HEK293 (cell line): ENCODE data around the gene ACAP2.

ENCODE experiments used
- CTCF ChIA-PET: fragments of 350-600 bp; formaldehyde crosslinking; extraction: SDS; loops from one replicate; lab custom pipeline; 2021; ENCODE audit warnings: antibody characterized with exemption; lab: Yijun Ruan, JAX
- POLR2A ChIA-PET: fragments of 300-600 bp; formaldehyde crosslinking; extraction: SDS; loops from one replicate; lab custom pipeline; 2020; ENCODE audit warnings: antibody characterized with exemption, inconsistent platforms; lab: Yijun Ruan, JAX
- H3K27ac ChIP-seq: fragments of 200-500 bp; sonication (Bioruptor generic); 2 replicates; pipeline ENCODE4 v1.5.1; 2014; ENCODE audit warnings: low read depth, low read length, control low read depth, inconsistent platforms; ENCODE audit errors: extremely low read depth
- H3K36me3 ChIP-seq, 2 experiments: fragments of 200-500 bp in 1 of 2; sonication (Bioruptor generic) in 1 of 2; 1 replicate in 1 of 2; 2 replicates in 1 of 2; pipeline ENCODE4 v1.5.1; 2014 to 2017; ENCODE audit warnings: inconsistent platforms in 2 of 2, low read length in 2 of 2; ENCODE audit not compliant: control insufficient read depth in 2 of 2, insufficient read depth in 1 of 2
- H3K4me1 ChIP-seq: fragments of 200-500 bp; sonication (Bioruptor generic); 2 replicates; pipeline ENCODE4 v1.5.1; 2014; ENCODE audit warnings: mild to moderate bottlenecking, low read length, inconsistent platforms; ENCODE audit not compliant: control insufficient read depth, insufficient read depth
- H3K4me3 ChIP-seq: 2 replicates; pipeline ENCODE4 v1.5.1; 2011; ENCODE audit warnings: low read depth, mild to moderate bottlenecking, control low read depth, low read length, moderate library complexity
- H3K9me3 ChIP-seq: fragments of 200-500 bp; sonication (Bioruptor generic); 2 replicates; pipeline ENCODE4 v1.5.1; 2014; ENCODE audit warnings: low read depth, low read length, inconsistent platforms; ENCODE audit not compliant: control insufficient read depth, insufficient read depth
- BCL11A ChIP-seq: fragments of 450-650 bp; formaldehyde crosslinking; IDR thresholded peaks from 2 replicates; pipeline ENCODE4 v1.5.1; 2016; ENCODE audit warnings: low read depth, missing biosample characterization, missing genetic modification characterization
- FEZF1 ChIP-seq: fragments of 450-650 bp; formaldehyde crosslinking; IDR thresholded peaks from 2 replicates; pipeline ENCODE4 v1.5.1; 2016; ENCODE audit warnings: missing biosample characterization, missing genetic modification characterization
- GFI1B ChIP-seq: fragments of 450-650 bp; formaldehyde crosslinking; IDR thresholded peaks from 2 replicates; pipeline ENCODE4 v1.5.1; 2016; ENCODE audit warnings: missing biosample characterization, missing genetic modification characterization
- GLIS1 ChIP-seq: fragments of 450-650 bp; formaldehyde crosslinking; IDR thresholded peaks from 2 replicates; pipeline ENCODE4 v1.5.1; 2016; ENCODE audit warnings: missing biosample characterization, missing genetic modification characterization
- IKZF3 ChIP-seq: fragments of 450-650 bp; IDR thresholded peaks from 2 replicates; pipeline ENCODE4 v1.5.0; 2018; ENCODE audit warnings: missing biosample characterization, mild to moderate bottlenecking, missing genetic modification characterization, moderate library complexity
- KLF10 ChIP-seq: fragments of 450-650 bp; IDR thresholded peaks from 2 replicates; pipeline ENCODE4 v1.5.1; 2018; ENCODE audit warnings: missing biosample characterization, mild to moderate bottlenecking, missing genetic modification characterization
- OSR2 ChIP-seq: fragments of 450-650 bp; formaldehyde crosslinking; IDR thresholded peaks from 2 replicates; pipeline ENCODE4 v1.5.1; 2016; ENCODE audit warnings: missing biosample characterization, missing genetic modification characterization
- SP3 ChIP-seq: fragments of 450-650 bp; formaldehyde crosslinking; IDR thresholded peaks from 2 replicates; pipeline ENCODE4 v1.5.1; 2016; ENCODE audit warnings: missing biosample characterization, missing genetic modification characterization
- ZBTB6 ChIP-seq: fragments of 450-650 bp; formaldehyde crosslinking; IDR thresholded peaks from 2 replicates; pipeline ENCODE4 v1.5.1; 2017; ENCODE audit warnings: missing biosample characterization, missing genetic modification characterization
- ZNF121 ChIP-seq: fragments of 450-650 bp; formaldehyde crosslinking; IDR thresholded peaks from 2 replicates; pipeline ENCODE4 v1.5.1; 2016; ENCODE audit warnings: missing biosample characterization, missing genetic modification characterization
- ZNF140 ChIP-seq: fragments of 450-650 bp; formaldehyde crosslinking; IDR thresholded peaks from 2 replicates; pipeline ENCODE4 v1.5.1; 2016; ENCODE audit warnings: missing biosample characterization, missing genetic modification characterization
- ZNF16 ChIP-seq: fragments of 450-650 bp; formaldehyde crosslinking; IDR thresholded peaks from 2 replicates; pipeline ENCODE4 v1.5.1; 2016; ENCODE audit warnings: low read depth, missing biosample characterization, missing genetic modification characterization
- ZNF398 ChIP-seq: fragments of 450-650 bp; formaldehyde crosslinking; IDR thresholded peaks from 2 replicates; pipeline ENCODE4 v1.5.1; 2017; ENCODE audit warnings: missing biosample characterization, missing genetic modification characterization
- ZNF488 ChIP-seq: fragments of 450-650 bp; formaldehyde crosslinking; IDR thresholded peaks from 2 replicates; pipeline ENCODE4 v1.5.1; 2016; ENCODE audit warnings: missing biosample characterization, missing genetic modification characterization
- ZNF521 ChIP-seq: fragments of 450-650 bp; formaldehyde crosslinking; IDR thresholded peaks from 2 replicates; pipeline ENCODE4 v1.5.1; 2017; ENCODE audit warnings: missing biosample characterization, mild to moderate bottlenecking, missing genetic modification characterization
- ZNF529 ChIP-seq: fragments of 450-650 bp; formaldehyde crosslinking; IDR thresholded peaks from 2 replicates; pipeline ENCODE4 v1.5.1; 2017; ENCODE audit warnings: missing genetic modification characterization, missing biosample characterization; ENCODE audit not compliant: insufficient replicate concordance
- ZNF544 ChIP-seq: fragments of 450-650 bp; formaldehyde crosslinking; IDR thresholded peaks from 2 replicates; pipeline ENCODE4 v1.5.0; 2017; ENCODE audit warnings: missing biosample characterization, missing genetic modification characterization
- ZNF555 ChIP-seq: fragments of 450-650 bp; formaldehyde crosslinking; conservative IDR thresholded peaks from 2 replicates; pipeline ENCODE4 v1.5.1; 2017; ENCODE audit warnings: missing biosample characterization, mild to moderate bottlenecking, missing genetic modification characterization, inconsistent platforms
- ZNF561 ChIP-seq: fragments of 450-650 bp; IDR thresholded peaks from 2 replicates; pipeline ENCODE4 v1.5.1; 2018; ENCODE audit warnings: missing biosample characterization, missing genetic modification characterization, borderline replicate concordance
- ZNF596 ChIP-seq: fragments of 450-650 bp; IDR thresholded peaks from 2 replicates; pipeline ENCODE4 v1.5.0; 2018; ENCODE audit warnings: missing biosample characterization, mild to moderate bottlenecking, missing genetic modification characterization, moderate library complexity
- ZNF600 ChIP-seq: fragments of 450-650 bp; formaldehyde crosslinking; IDR thresholded peaks from 2 replicates; pipeline ENCODE4 v1.5.1; 2016; ENCODE audit warnings: missing biosample characterization, missing genetic modification characterization
- ZNF658 ChIP-seq: fragments of 450-650 bp; formaldehyde crosslinking; IDR thresholded peaks from 2 replicates; pipeline ENCODE4; 2016; ENCODE audit warnings: missing biosample characterization, missing genetic modification characterization
- ZNF692 ChIP-seq: fragments of 450-650 bp; formaldehyde crosslinking; IDR thresholded peaks from 2 replicates; pipeline ENCODE4 v1.5.1; 2016; ENCODE audit warnings: missing biosample characterization, missing genetic modification characterization
- ZNF776 ChIP-seq: fragments of 450-650 bp; formaldehyde crosslinking; IDR thresholded peaks from 2 replicates; pipeline ENCODE4 v1.5.0; 2017; ENCODE audit warnings: missing biosample characterization, missing genetic modification characterization, borderline replicate concordance
- ZNF830 ChIP-seq: fragments of 450-650 bp; IDR thresholded peaks from 2 replicates; pipeline ENCODE4 v1.5.0; 2018; ENCODE audit warnings: missing biosample characterization, missing genetic modification characterization, low read depth, mild to moderate bottlenecking, moderate library complexity
- ZXDB ChIP-seq: fragments of 450-650 bp; formaldehyde crosslinking; IDR thresholded peaks from 2 replicates; pipeline ENCODE4 v1.5.1; 2016; ENCODE audit warnings: missing biosample characterization, missing genetic modification characterization
- TF ChIP-seq, protein P1 (sequence below): IDR thresholded peaks from 2 replicates; pipeline ENCODE4 v1.6.1; 2011; ENCODE audit warnings: mild to moderate bottlenecking, low read depth, low read length, borderline replicate concordance
- TF ChIP-seq, protein P2 (sequence below): fragments of 450-650 bp; formaldehyde crosslinking; IDR thresholded peaks from 2 replicates; pipeline ENCODE4 v1.5.1; 2016; ENCODE audit warnings: missing biosample characterization, missing genetic modification characterization
- TF ChIP-seq, protein P3 (sequence below): fragments of 450-650 bp; formaldehyde crosslinking; IDR thresholded peaks from 2 replicates; pipeline ENCODE4 v1.5.1; 2016; ENCODE audit warnings: missing biosample characterization, missing genetic modification characterization

ACAP2 gene

GRCh38 chr3:195270817-195271409, 171.9 kb downstream of the ACAP2 start, which contains the start of gene XXYLT1:
TSS of gene XXYLT1 (minus strand) at chr3:195271159. CDS start at chr3:195271058, 101 bp downstream.
- Histone ChIP-seq H3K4me1 (no peaks in the 10 kb centered on the region), H3K27ac (peak within 1 kb of the TSS; percentile 61), H3K4me3 (peak within 1 kb of the TSS; percentile 81), H3K9me3 (no peaks in the 10 kb centered on the region), H3K36me3 (peaks cover 0 to 21% of the 10 kb centered on the region in 2 experiments; a peak in 1 of 3 replicates)
- ChIA-PET POLR2A (interaction anchor here (0.5 to 1.8 kb wide), 9 partner anchors 10 to 687 kb away, joined by 3 to 11 read pairs (median 4); partner anchors contain the start of genes ACAP2 and PPP1R2), CTCF (interaction anchor here (0.6 to 2.9 kb wide), 38 partner anchors 9 to 663 kb away, joined by 3 to 92 read pairs (median 4); partner anchors contain the start of genes ACAP2, LSG1 and PPP1R2)
- TF ChIP-seq ZNF488 (tag by site-specific recombination) (no peak), ZBTB6 (tag by site-specific recombination) (peak; percentile 85), ZNF600 (tag by site-specific recombination) (peak; percentile 50; the same call in 1 of the 2 replicates), GFI1B (tag by site-specific recombination) (no peak), BCL11A (tag by site-specific recombination) (no peak), ZNF398 (tag by site-specific recombination) (no peak), ZNF596 (tag by site-specific recombination) (peak; percentile 9; the same call in 1 of the 2 replicates), ZNF830 (tag by site-specific recombination) (no peak), ZNF776 (tag by site-specific recombination) (no peak), ZNF555 (tag by site-specific recombination) (no peak), ZNF529 (tag by site-specific recombination) (no peak), OSR2 (tag by site-specific recombination) (no peak), ZNF544 (tag by site-specific recombination) (no peak), KLF10 (tag by site-specific recombination) (0 out of 2 replicates have a peak, but pooled peaks have one; percentile 12), ZNF521 (tag by site-specific recombination) (no peak), ZNF561 (tag by site-specific recombination) (0 out of 2 replicates have a peak, but pooled peaks have one; percentile 39), ZNF16 (tag by site-specific recombination) (no peak), GLIS1 (tag by site-specific recombination) (no peak; the same call in 1 of the 2 replicates), ZNF121 (tag by site-specific recombination) (no peak), ZNF140 (tag by site-specific recombination) (no peak), IKZF3 (tag by site-specific recombination) (no peak; the same call in 1 of the 2 replicates), SP3 (tag by site-specific recombination) (peak; percentile 77), FEZF1 (tag by site-specific recombination) (no peak), ZNF692 (tag by site-specific recombination) (0 out of 2 replicates have a peak, but pooled peaks have one; percentile 25), ZXDB (tag by site-specific recombination) (no peak), ZNF658 (no peak)
- TF ChIP-seq, protein P1, sequence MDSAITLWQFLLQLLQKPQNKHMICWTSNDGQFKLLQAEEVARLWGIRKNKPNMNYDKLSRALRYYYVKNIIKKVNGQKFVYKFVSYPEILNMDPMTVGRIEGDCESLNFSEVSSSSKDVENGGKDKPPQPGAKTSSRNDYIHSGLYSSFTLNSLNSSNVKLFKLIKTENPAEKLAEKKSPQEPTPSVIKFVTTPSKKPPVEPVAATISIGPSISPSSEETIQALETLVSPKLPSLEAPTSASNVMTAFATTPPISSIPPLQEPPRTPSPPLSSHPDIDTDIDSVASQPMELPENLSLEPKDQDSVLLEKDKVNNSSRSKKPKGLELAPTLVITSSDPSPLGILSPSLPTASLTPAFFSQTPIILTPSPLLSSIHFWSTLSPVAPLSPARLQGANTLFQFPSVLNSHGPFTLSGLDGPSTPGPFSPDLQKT, result no peak
- TF ChIP-seq, protein P2, sequence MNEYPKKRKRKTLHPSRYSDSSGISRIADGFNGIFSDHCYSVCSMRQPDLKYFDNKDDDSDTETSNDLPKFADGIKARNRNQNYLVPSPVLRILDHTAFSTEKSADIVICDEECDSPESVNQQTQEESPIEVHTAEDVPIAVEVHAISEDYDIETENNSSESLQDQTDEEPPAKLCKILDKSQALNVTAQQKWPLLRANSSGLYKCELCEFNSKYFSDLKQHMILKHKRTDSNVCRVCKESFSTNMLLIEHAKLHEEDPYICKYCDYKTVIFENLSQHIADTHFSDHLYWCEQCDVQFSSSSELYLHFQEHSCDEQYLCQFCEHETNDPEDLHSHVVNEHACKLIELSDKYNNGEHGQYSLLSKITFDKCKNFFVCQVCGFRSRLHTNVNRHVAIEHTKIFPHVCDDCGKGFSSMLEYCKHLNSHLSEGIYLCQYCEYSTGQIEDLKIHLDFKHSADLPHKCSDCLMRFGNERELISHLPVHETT (tag by site-specific recombination), result no peak
- TF ChIP-seq, protein P3, sequence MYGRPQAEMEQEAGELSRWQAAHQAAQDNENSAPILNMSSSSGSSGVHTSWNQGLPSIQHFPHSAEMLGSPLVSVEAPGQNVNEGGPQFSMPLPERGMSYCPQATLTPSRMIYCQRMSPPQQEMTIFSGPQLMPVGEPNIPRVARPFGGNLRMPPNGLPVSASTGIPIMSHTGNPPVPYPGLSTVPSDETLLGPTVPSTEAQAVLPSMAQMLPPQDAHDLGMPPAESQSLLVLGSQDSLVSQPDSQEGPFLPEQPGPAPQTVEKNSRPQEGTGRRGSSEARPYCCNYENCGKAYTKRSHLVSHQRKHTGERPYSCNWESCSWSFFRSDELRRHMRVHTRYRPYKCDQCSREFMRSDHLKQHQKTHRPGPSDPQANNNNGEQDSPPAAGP (tag by site-specific recombination), result no peak
